Activated naive CD4-positive, alpha-beta T cell treated with anti-CD3 and anti-CD28 coated beads for 36 hours (primary cell): Measurements from ENCODE around the gene AUTS2. TPM values are rescaled to one million over a fixed set of nuclear protein-coding genes. Genes with fewer than 3 reads are reported as not detected.
A peak's percentile ranks its signal among the peaks of the same experiment; 100 is the strongest.

Experiments used
- CTCF ChIA-PET: fragments of 350-600 bp; sonication (Branson Sonifier 250); formaldehyde crosslinking; loops from one replicate; lab custom pipeline; 2021; ENCODE audit warnings: antibody characterized with exemption; lab: Charles Lee
- DNase-seq: peaks from one replicate; pipeline ENCODE4 v3.0.0-alpha.2; 2020
- H3K27ac Mint-ChIP-seq: one replicate; pipeline ENCODE4 v1.8.0; 2021; ENCODE audit warnings: mild to moderate bottlenecking, mixed read lengths
- H3K27me3 Mint-ChIP-seq: one replicate; pipeline ENCODE4 v1.8.0; 2021; ENCODE audit warnings: low read depth, mixed read lengths
- H3K36me3 Mint-ChIP-seq: one replicate; pipeline ENCODE4 v1.8.0; 2021; ENCODE audit warnings: low read depth, mixed read lengths
- H3K4me1 Mint-ChIP-seq: one replicate; pipeline ENCODE4 v1.8.0; 2021; ENCODE audit warnings: low read depth, mixed read lengths
- H3K4me3 Mint-ChIP-seq: one replicate; pipeline ENCODE4 v1.8.0; 2021; ENCODE audit warnings: mild to moderate bottlenecking, moderate library complexity, mixed read lengths
- H3K9me3 Mint-ChIP-seq: one replicate; pipeline ENCODE4 v1.8.0; 2021; ENCODE audit warnings: mixed read lengths
- intact Hi-C: fragments of 100-400 bp; cut with micrococcal nuclease; formaldehyde crosslinking; loops from one replicate; pipeline ENCODE4 v1.15.1; 2023
- total RNA-seq, 2 experiments: library from RNA; stranded (reverse); gene quantifications; one replicate each; pipeline ENCODE4 v1.2.3, GENCODE V29; 2021

AUTS2 gene
- total RNA-seq, 2 experiments from 2014 or later, result 0.79 to 1.1 TPM

DNA sequence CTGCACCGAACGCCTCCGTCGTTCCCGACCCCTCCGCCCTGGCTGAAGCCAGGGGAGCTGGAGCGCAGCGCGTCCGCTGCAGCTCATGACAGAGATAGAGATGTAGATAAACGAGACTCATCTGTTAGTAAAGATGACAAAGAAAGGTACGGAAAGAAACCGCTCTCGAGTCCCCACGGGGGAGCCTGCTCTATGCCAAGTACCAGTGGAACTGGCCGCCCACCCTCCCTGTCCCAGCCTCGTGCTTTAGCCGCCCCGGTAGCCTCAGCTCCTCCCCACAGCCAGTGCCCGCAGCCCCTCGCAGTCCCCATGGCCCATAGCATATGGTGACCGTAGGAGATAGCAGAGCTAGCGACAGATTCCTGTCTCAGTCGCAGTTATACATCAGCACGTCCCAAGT, 1189.0 kb downstream of the AUTS2 start:
- DNase-seq, result no peak
- H3K4me3 Mint-ChIP-seq, result no peak overlapping the region
- H3K4me1 Mint-ChIP-seq, result no peaks in the 10 kb centered on the region
- CTCF ChIA-PET, result no interaction called here
- H3K36me3 Mint-ChIP-seq, result no peaks in the 10 kb centered on the region
- peaks cover 2% of the 10 kb centered on the region for H3K9me3 Mint-ChIP-seq
- intact Hi-C loops, result no loop called here
- no peaks in the 10 kb centered on the region for H3K27me3 Mint-ChIP-seq
- H3K27ac Mint-ChIP-seq, result no peak overlapping the region

DNA sequence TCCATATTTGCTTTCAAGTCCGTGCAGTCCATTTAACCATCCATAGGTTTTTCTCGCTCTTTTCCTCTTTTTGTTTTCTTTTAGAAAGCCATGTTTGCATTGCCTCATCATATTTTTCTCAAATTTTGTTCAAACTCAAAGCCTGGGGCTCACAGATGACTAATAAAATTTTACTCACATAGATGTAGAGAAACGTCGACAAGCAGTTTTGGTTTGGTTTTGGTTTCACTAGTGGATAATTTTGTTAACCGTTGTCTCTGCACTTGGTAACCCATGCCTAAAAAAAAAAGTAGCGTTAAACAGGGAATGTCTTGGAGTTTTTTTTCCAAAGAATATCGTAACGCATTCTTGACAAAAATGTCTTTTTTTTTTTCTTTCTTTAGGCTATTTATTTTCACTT, 1189.5 kb downstream of the AUTS2 start:
- H3K4me3 Mint-ChIP-seq, result no peak overlapping the region
- H3K4me1 Mint-ChIP-seq, result no peaks in the 10 kb centered on the region
- H3K27me3 Mint-ChIP-seq, result no peaks in the 10 kb centered on the region
- no peak for DNase-seq
- H3K36me3 Mint-ChIP-seq, result no peaks in the 10 kb centered on the region
- CTCF ChIA-PET, result no interaction called here
- no peak overlapping the region for H3K27ac Mint-ChIP-seq
- peaks cover 2% of the 10 kb centered on the region for H3K9me3 Mint-ChIP-seq
- intact Hi-C loops, result no loop called here

DNA sequence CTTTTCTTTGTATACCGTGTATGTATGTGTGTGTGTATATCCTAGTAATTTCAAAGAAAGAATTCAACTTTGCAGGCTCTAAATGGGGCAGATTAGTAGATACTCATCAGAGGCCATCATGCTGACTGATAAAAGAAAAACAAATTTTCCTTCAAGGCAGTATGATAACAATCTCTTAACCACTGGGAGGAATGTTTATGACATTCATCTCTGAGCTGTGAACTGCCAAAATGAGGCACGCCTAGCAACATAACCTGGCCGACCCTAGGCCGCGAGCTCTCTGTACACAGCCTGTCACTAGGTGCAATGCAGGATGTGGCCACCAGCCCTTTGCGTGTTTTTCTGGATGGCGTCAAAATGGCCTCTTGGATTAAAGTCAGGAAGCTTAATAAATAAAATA, 1190.0 kb downstream of the AUTS2 start:
- H3K4me1 Mint-ChIP-seq, result no peaks in the 10 kb centered on the region
- peaks cover 2% of the 10 kb centered on the region for H3K9me3 Mint-ChIP-seq
- CTCF ChIA-PET, result no interaction called here
- no peak overlapping the region for H3K4me3 Mint-ChIP-seq
- H3K27ac Mint-ChIP-seq, result no peak overlapping the region
- H3K36me3 Mint-ChIP-seq, result no peaks in the 10 kb centered on the region
- no peaks in the 10 kb centered on the region for H3K27me3 Mint-ChIP-seq
- DNase-seq, result peak; percentile 7
- intact Hi-C loops, result no loop called here

DNA sequence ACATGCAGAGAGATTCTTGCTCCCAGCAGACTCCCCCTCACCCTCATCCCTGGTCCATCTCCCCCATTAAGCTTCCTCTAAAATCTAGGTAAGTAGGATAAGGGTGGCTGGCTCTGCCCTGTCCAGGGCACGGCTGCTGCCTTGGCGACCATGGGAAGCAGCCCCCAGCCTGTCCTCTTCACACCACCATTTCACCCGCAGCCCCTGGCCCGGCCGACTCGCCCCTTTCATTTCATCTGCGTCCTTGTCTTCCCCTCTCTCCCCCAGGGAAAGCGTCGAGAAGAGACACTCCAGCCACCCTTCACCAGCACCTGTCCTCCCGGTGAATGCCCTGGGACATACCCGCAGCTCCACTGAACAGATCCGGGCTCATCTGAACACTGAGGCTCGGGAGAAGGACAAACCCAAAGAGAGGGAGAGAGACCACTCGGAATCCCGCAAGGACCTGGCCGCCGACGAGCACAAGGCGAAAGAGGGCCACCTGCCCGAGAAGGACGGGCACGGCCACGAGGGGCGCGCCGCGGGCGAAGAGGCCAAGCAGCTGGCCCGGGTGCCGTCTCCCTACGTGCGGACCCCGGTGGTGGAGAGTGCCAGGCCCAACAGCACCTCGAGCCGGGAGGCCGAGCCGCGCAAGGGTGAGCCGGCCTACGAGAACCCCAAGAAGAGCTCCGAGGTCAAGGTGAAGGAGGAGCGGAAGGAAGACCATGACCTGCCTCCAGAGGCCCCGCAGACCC, 1191.4 kb downstream of the AUTS2 start:
- H3K4me3 Mint-ChIP-seq, result no peak overlapping the region

DNA sequence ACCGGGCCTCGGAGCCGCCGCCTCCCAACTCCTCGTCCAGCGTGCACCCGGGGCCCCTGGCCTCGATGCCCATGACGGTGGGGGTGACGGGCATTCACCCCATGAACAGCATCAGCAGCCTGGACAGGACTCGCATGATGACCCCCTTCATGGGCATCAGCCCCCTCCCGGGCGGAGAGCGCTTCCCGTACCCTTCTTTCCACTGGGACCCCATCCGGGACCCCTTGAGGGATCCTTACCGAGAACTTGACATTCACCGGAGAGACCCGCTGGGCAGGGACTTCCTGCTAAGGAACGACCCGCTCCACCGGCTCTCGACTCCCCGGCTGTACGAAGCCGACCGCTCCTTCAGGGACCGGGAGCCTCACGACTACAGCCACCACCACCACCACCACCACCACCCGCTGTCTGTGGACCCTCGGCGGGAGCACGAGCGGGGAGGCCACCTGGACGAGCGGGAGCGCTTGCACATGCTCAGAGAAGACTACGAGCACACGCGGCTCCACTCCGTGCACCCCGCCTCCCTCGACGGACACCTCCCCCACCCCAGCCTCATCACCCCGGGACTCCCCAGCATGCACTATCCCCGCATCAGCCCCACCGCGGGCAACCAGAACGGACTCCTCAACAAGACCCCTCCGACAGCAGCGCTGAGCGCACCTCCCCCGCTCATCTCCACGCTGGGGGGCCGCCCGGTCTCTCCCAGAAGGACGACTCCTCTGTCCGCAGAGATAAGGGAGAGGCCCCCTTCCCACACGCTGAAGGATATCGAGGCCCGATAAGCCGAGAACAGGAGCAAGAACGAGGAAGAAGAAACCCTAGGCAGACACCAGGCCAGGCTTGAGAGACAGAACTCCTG, 1192.2 kb downstream of the AUTS2 start:
- Mint-ChIP-seq H3K27me3 (no peaks in the 10 kb centered on the region), H3K4me1 (no peaks in the 10 kb centered on the region), H3K36me3 (no peaks in the 10 kb centered on the region), H3K4me3 (no peak overlapping the region), H3K9me3 (peaks cover 2% of the 10 kb centered on the region), H3K27ac (no peak overlapping the region)
- no peak for DNase-seq
- intact Hi-C loops, result no loop called here
- CTCF ChIA-PET, result no interaction called here

More for the DNA sequence above, 1191.4 kb downstream of the AUTS2 start:
- DNase-seq, result no peak
- Mint-ChIP-seq H3K4me1 (no peaks in the 10 kb centered on the region), H3K27me3 (no peaks in the 10 kb centered on the region), H3K27ac (no peak overlapping the region), H3K36me3 (no peaks in the 10 kb centered on the region), H3K9me3 (peaks cover 2% of the 10 kb centered on the region)
- CTCF ChIA-PET, result no interaction called here
- intact Hi-C loops, result no loop called here

DNA sequence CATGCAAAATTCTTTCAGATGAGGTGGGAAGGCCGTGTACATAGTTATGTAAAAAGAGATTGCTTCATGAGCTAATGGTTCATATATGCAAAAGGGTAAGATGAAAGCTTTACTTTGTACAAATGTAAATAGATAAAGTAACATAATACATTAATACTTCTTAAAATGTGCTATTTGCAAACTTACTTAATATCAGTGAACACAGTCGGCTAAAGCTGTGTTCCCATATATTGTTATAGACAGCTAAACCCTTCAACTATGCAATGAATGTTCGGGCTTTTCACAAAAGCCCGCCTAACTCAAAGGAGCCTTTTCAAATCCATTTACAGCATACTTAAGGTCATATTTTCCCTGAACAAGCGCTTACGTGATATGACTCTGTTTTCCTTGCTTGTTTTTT, 1193.1 kb downstream of the AUTS2 start:
- no peak for DNase-seq
- Mint-ChIP-seq H3K4me1 (no peaks in the 10 kb centered on the region), H3K27me3 (no peaks in the 10 kb centered on the region), H3K4me3 (no peak overlapping the region), H3K9me3 (peaks cover 2% of the 10 kb centered on the region), H3K27ac (no peak overlapping the region), H3K36me3 (no peaks in the 10 kb centered on the region)
- CTCF ChIA-PET, result no interaction called here
- intact Hi-C loops, result no loop called here

DNA sequence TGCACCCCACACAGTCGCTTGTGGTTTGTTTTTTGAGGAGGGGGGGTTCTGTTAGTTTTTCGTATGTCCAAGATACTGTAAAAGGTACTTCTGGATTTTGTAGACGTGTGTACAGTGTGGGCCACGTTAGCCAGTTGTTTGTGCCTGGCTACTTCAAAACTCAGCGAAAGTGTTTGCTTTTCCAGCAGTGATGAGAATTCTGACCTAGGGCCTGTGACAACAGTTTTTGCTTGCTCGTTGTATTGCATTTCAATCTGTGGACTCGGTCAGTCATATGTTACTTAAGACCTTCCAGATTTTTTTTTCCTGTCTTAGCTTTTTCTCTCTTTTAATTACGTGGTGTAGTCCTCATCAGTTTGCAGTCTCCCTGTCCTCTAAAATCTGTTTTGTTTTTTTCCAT, 1194.8 kb downstream of the AUTS2 start:
- Mint-ChIP-seq H3K36me3 (no peaks in the 10 kb centered on the region), H3K27ac (no peak overlapping the region), H3K27me3 (no peaks in the 10 kb centered on the region), H3K9me3 (peaks cover 3% of the 10 kb centered on the region), H3K4me3 (no peak overlapping the region), H3K4me1 (peaks cover 4% of the 10 kb centered on the region)
- DNase-seq, result no peak
- CTCF ChIA-PET, result no interaction called here
- intact Hi-C loops, result no loop called here

DNA sequence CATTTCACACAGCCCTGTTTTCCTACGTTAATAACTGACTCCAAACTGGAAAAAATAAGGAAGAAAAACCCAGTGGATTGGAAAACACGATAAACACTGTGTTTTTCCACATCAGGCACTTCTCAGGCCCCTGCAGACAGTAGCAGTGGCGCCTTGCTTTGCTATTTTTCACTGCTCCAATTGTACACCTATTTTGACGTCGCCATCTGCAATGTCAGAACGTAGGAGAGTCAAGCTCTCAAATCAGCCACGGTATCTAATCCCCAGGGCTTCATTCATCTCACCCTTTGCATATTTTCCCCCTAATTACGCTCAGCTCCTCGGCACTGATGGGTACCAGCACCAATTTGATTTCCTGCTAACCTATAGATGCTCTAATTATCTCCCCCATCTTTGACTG, 1195.5 kb downstream of the AUTS2 start:
- intact Hi-C loops, result no loop called here
- peaks cover 5% of the 10 kb centered on the region for H3K9me3 Mint-ChIP-seq
- DNase-seq, result no peak
- H3K4me1 Mint-ChIP-seq, result peaks cover 6% of the 10 kb centered on the region
- H3K4me3 Mint-ChIP-seq, result no peak overlapping the region
- no peaks in the 10 kb centered on the region for H3K36me3 Mint-ChIP-seq
- H3K27me3 Mint-ChIP-seq, result no peaks in the 10 kb centered on the region
- no peak overlapping the region for H3K27ac Mint-ChIP-seq
- CTCF ChIA-PET, result no interaction called here

DNA sequence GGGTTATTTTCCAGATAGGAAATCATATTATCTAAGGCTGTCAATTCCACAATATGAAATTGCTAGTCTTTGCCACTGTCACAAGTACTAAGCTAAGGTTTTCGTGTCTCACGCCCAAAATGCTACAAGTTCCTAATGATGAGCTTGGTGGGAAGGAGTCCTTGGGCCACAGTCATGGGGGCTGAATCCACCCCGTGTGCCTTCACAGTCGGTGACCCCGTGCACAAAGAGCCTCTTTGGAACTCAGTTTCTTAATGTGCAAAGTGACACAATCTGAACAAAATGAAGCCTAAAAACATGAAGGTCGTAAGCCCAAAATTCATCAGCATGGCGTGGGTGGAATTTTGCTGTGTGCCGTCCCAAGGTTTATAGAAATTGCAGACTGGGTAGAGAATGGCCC, 1196.7 kb downstream of the AUTS2 start:
- no peaks in the 10 kb centered on the region for H3K36me3 Mint-ChIP-seq
- H3K27ac Mint-ChIP-seq, result no peak overlapping the region
- no peak overlapping the region for H3K4me3 Mint-ChIP-seq
- no peaks in the 10 kb centered on the region for H3K27me3 Mint-ChIP-seq
- no peak for DNase-seq
- H3K4me1 Mint-ChIP-seq, result peaks cover 6% of the 10 kb centered on the region
- peaks cover 13% of the 10 kb centered on the region for H3K9me3 Mint-ChIP-seq
- intact Hi-C loops, result no loop called here
- CTCF ChIA-PET, result no interaction called here

DNA sequence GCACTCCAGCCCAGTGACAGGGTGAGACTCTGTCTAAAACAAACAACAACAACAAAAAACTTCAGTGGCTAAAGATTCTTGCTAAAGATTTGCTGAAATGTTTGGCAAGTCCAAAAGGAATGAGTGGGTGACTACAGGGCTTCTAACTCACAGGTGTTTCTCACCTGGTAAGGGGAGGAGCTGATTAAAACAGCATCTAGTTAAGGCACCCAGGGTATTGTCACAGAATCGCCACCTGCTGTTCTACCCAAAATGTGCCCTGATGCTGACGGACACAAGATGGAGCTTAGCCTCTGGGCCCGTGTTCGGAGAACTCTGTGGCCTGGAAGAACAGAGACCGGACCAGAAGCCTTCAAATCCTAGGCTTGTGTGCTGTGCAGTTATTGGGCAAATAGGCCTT, 1197.7 kb downstream of the AUTS2 start:
- H3K36me3 Mint-ChIP-seq, result peaks cover 2% of the 10 kb centered on the region
- CTCF ChIA-PET, result no interaction called here

DNA sequence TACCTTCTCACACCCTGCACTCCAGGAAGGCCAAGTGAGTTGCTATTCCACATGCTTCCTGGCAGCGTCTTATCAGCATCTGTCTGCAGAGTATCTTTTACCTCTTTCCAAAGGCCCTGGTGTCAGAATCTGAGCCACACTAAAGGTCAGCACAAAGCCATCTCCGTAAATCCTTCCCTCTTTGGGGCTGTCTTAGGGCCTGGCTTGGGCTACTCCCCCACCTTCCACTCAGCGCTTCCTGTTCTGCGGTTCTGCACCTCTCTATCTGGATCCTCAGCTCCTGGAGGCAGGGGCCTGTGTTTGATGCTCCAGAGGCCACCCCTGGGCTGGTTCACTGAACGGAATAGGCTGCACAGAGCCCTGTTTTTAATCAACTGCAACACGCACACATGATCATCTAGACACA, 1198.8 kb downstream of the AUTS2 start:
- CTCF ChIA-PET, result no interaction called here
- intact Hi-C loops, result no loop called here
- Mint-ChIP-seq H3K27ac (no peak overlapping the region), H3K9me3 (peaks cover 27% of the 10 kb centered on the region), H3K4me1 (peaks cover 6% of the 10 kb centered on the region), H3K4me3 (no peak overlapping the region), H3K36me3 (peaks cover 2% of the 10 kb centered on the region), H3K27me3 (no peaks in the 10 kb centered on the region)
- no peak for DNase-seq

More for the DNA sequence above, 1197.7 kb downstream of the AUTS2 start:
- intact Hi-C loops, result no loop called here
- no peak for DNase-seq
- Mint-ChIP-seq H3K4me1 (peaks cover 6% of the 10 kb centered on the region), H3K9me3 (peaks cover 22% of the 10 kb centered on the region), H3K27me3 (no peaks in the 10 kb centered on the region), H3K4me3 (no peak overlapping the region), H3K27ac (no peak overlapping the region)

DNA sequence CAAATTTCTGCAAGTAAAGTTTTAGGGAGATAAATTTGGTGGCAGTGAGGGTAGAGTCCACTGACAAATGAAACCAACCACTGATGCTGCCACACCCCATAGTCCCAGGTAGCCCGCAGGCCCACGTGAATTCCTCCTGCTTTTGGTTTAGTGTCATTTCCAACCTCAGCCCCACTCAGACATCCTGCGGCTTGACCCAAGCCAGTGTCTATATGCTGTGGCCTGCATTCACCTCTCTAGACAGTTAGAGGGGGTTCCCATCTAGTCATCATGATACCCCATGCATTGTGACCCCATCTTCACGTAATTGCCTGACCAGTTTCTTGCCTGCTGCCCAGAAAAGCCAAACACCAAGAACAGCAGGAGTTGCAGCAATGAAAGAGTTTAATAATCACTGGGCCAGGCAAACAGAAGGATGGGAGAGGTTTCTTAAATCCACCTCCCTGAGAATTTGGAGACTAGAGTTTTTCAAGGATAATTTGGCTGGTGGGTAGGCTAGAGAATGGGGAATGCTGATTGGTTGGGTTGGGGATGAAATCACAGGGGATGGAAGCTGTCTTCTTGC, 1201.6 kb downstream of the AUTS2 start:
- no peak for DNase-seq
- H3K36me3 Mint-ChIP-seq, result peaks cover 2% of the 10 kb centered on the region
- CTCF ChIA-PET, result no interaction called here
- intact Hi-C loops, result no loop called here
- peaks cover 34% of the 10 kb centered on the region for H3K9me3 Mint-ChIP-seq
- no peak overlapping the region for H3K4me3 Mint-ChIP-seq
- no peak overlapping the region for H3K27ac Mint-ChIP-seq
- H3K27me3 Mint-ChIP-seq, result no peaks in the 10 kb centered on the region
- peaks cover 6% of the 10 kb centered on the region for H3K4me1 Mint-ChIP-seq
